Measurements from ENCODE around the gene LIMK1. TPM values are rescaled to one million over a fixed set of nuclear protein-coding genes. Genes with fewer than 3 reads are reported as not detected.

Gene LIMK1
- 10 to 100 TPM; 16.2 to 40.3 TPM for total RNA-seq

DNA sequence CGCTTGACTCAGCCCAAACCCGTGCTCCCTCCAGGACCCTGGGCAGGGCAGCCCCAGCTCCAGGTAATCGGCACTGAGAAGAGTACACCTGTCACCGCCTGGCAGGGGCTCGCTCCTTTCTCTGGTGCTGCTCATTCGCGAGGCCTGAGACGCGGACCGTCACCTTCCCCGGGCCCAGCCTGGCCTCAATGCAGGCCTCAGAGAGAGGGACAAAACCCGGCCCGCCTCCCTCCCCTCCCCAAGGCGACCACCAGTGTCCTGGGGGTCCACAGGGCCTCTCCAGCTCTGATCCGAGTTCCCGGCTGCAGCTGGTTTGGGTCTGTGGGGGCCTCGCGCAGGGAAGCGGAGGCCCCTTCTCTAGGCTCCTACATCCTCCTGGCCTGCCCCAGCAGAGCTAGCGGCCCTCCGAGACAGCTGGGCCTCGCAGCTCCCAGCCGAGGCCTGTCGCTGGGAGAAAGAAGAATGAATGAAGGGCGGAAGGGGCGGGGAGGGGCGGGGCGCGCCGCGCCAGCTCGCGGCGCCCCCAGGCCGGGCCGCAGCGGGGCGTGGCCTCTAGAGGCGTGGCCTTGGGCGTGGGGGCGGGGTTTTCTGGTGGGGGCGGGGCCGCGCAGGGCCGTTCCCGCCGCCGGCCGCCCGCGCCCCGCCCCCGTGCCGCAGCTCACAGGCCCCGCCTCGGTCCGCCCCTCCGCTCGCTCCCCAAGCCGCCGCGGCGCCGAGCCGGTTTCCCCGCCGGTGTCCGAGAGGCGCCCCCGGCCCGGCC is at the start of gene LIMK1:
Gene LIMK1, plus strand, starts transcription at position 688 of the 760 bp plus-strand sequence. CDS start 187 bp downstream, outside the sequence.

Other genes starting within 250 kb of the LIMK1 start
- gene METTL27, start 241.3 kb upstream of the LIMK1 start, total RNA-seq, result 1 to 10 TPM in 1 of 2 donors, not detected in 1; 5.0 TPM
- under 1 TPM in 1 of 2 donors, not detected in 1; 0.33 TPM for gene TMEM270, start 222.6 kb upstream of the LIMK1 start, total RNA-seq
- gene ELN, start 55.6 kb upstream of the LIMK1 start, total RNA-seq, result not detected
- 100 to 1,000 TPM; 155 to 239 TPM for gene EIF4H, start 90.6 kb downstream of the LIMK1 start, total RNA-seq
- gene LAT2, start 126.2 kb downstream of the LIMK1 start, total RNA-seq, result under 1 TPM; 0.33 to 0.34 TPM
- 10 to 100 TPM; 24.4 to 66.6 TPM for gene RFC2, start 170.6 kb downstream of the LIMK1 start, total RNA-seq
- gene CLIP2, start 205.6 kb downstream of the LIMK1 start, total RNA-seq, result 10 to 100 TPM; 20.3 to 27.9 TPM